ENCODE data around the gene SFPQ. TPM values are rescaled to one million over a fixed set of nuclear protein-coding genes. Genes with fewer than 3 reads are reported as not detected.

Gene SFPQ
- total RNA-seq, 1 donor from 2014 or later = 241 TPM

DNA sequence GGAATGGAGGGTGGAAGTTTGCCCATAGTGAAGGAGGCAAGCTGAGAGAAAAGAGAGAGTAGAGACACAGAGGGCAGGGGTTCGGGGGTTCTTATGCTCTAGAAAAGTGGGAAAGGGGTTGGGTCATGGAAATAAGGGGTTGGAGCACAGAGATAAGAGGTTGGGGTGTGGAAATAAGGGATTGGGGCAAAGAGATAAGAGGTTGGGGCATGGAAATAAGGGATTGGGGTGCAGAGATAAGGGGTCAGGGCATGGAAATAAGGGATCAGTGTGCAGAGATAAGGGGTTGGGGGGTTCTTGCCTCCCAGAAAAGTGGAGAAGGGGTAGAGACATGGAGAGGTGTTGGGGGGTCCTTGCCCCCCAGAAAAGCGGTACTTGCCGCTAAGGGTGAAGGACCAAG is 56.2 kb downstream of the SFPQ start:
- Mint-ChIP-seq H3K36me3 (ENCODE audit: unreplicated experiment) (no peaks in the 10 kb centered on the region), H3K9me3 (ENCODE audit: unreplicated experiment) (no peaks in the 10 kb centered on the region), H3K27ac (ENCODE audit: unreplicated experiment) (no peak overlapping the region), H3K27me3 (ENCODE audit: unreplicated experiment) (peaks cover 13% of the 10 kb centered on the region), H3K4me1 (ENCODE audit: unreplicated experiment) (no peaks in the 10 kb centered on the region), H3K4me3 (ENCODE audit: unreplicated experiment) (no peak overlapping the region)
- DNase-seq (ENCODE audit: extremely low spot score, unreplicated experiment) = no peak
- no peak for TF ChIP-seq CTCF (IDR thresholded peaks at IDR 0.05)

Other genes starting within 250 kb of the SFPQ start
- gene TMEM35B, start 207.8 kb downstream of the SFPQ start, total RNA-seq = 20.5 and 22.8 TPM in 2 replicates
- gene ZMYM6, start 161.2 kb downstream of the SFPQ start, total RNA-seq = 19.9 and 24.7 TPM in 2 replicates
- 16.9 and 17.2 TPM in 2 replicates for gene ZMYM1, start 113.8 kb downstream of the SFPQ start, total RNA-seq
- 58.3 and 65.9 TPM in 2 replicates for gene ZMYM4, start 75.6 kb upstream of the SFPQ start, total RNA-seq